Measurements from ENCODE around the gene NSUN5. TPM values are rescaled to one million over a fixed set of nuclear protein-coding genes. Genes with fewer than 3 reads are reported as not detected.

The NSUN5 gene
- total RNA-seq, 1 donor, result 14.7 TPM

DNA sequence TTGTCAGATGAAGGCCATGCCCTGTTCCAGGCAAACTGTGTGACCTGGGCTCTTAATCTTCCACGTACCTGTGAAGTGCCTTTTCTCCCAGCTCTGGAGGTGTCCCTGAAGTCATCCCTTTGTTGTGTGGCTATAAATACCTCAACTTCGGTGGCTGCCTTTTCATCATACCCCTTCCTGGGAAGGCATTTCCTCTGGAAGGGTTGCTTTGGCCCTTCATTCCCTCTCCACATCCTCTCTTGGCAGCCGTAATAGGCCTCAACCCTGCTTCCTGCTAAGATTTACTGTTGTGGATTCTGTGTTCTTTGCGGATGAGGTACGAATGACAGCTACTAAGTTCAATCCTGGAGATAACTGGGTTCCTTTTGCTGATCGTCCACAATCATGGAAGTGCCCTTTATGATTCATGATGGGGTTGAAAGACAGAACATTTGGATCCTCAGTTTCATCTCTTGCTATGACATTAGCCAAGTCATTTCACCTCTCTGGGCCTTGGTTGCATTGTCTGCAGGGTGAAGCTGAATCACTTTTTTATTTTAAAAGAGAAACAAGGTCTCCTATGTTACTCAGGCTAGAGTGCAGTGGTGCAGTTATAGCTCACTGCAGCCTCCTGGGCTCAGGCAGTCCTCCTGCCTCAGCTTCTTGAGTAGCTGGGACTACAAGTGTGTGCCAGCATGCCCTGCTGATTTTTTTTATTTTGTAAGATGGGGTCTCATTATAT is 43.0 kb upstream of the NSUN5 start:
- no peak overlapping the region for H3K4me3 ChIP-seq (ENCODE audit: low read depth, low read length)
- DNase-seq (ENCODE audit: low read depth), result no peak
- TF ChIP-seq, protein P1, sequence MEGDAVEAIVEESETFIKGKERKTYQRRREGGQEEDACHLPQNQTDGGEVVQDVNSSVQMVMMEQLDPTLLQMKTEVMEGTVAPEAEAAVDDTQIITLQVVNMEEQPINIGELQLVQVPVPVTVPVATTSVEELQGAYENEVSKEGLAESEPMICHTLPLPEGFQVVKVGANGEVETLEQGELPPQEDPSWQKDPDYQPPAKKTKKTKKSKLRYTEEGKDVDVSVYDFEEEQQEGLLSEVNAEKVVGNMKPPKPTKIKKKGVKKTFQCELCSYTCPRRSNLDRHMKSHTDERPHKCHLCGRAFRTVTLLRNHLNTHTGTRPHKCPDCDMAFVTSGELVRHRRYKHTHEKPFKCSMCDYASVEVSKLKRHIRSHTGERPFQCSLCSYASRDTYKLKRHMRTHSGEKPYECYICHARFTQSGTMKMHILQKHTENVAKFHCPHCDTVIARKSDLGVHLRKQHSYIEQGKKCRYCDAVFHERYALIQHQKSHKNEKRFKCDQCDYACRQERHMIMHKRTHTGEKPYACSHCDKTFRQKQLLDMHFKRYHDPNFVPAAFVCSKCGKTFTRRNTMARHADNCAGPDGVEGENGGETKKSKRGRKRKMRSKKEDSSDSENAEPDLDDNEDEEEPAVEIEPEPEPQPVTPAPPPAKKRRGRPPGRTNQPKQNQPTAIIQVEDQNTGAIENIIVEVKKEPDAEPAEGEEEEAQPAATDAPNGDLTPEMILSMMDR (IDR thresholded peaks at IDR 0.05; ENCODE audit: insufficient read depth, low read depth, low read length), result no peak

DNA sequence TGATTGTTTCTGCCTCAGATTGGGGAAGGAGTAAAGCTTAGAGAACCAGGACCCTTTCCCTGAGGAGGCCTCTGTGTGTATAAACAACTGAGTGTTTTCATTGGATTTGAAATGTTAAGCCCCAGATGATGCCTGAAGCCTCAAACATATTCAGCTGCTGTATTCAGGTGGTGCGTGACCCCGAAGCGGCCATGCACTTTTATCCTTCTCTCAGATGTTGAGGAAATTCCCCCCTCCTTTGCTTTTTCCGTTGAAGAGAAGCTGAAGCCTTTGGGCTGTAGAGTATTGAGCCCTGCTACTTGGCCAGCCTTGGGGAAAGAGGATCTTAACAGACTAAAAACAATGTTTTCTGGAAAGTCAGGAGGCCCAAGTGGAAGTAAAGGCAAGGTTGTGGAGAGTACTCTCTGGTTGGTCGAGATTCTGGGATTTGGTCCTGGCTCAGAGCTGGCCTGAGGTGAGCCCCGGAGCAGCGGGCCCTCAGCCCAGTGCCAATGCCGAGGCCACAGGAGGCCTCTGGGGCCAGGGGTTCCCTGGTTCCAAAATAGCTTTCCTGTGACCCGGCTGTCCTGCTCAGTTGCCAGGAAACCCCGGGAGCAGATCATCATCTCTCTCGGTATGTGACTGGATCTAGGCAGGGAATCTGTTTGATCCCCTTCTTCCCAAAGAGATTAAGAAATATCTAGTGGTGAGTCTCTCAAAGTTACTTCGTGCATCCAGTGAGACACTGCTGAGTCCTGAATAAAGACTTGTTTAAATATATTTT is 41.9 kb upstream of the NSUN5 start:
- no peak for DNase-seq (ENCODE audit: low read depth)

DNA sequence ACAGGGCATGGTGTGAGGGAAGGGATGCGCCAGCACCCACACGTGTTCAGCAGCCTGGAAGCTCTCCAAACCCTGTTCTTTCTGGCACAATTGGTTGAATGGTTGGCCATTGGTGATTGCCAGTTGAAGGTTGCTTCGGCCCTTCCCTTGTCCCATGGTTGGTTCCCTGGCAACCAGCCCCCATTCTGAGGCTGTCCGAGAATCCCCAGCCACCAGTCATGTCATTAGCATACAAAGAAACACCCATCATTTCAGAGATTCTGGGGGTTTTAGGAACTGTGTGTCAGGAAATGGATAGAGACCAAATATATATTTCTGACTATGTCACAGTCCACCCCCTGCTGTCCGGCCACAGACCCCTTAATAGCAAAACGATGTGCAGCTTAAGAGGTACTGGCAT is 41.1 kb upstream of the NSUN5 start:
- no peak overlapping the region for H3K4me3 ChIP-seq (ENCODE audit: low read depth, low read length)
- no peak for DNase-seq (ENCODE audit: low read depth)
- TF ChIP-seq, protein P1 (IDR thresholded peaks at IDR 0.05; ENCODE audit: insufficient read depth, low read depth, low read length), result no peak

More for the DNA sequence above, 41.9 kb upstream of the NSUN5 start:
- no peak overlapping the region for H3K4me3 ChIP-seq (ENCODE audit: low read depth, low read length)
- TF ChIP-seq, protein P1 (IDR thresholded peaks at IDR 0.05; ENCODE audit: insufficient read depth, low read depth, low read length), result no peak

DNA sequence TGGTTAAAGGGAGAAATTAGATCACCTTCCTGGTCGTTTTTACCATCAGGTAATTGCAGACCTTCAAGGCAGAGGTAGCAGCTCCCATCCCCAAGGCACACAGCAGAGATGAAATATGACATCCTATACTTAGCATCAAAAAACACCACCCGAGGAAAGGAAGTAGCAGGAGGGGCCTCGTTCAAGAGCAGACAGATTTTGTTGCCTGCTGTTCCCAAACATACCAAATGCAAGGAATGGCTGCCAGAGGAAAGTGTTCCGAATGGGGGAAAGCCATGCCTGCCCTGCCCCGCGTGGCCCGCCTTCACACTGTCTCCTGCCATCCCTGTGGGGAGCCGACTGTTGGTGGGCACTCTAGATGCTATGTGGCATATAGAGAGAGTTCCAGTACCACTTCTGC is 37.3 kb upstream of the NSUN5 start:
- DNase-seq (ENCODE audit: low read depth), result no peak
- H3K4me3 ChIP-seq (ENCODE audit: low read depth, low read length), result no peak overlapping the region
- TF ChIP-seq, protein P1 (IDR thresholded peaks at IDR 0.05; ENCODE audit: insufficient read depth, low read depth, low read length), result no peak

DNA sequence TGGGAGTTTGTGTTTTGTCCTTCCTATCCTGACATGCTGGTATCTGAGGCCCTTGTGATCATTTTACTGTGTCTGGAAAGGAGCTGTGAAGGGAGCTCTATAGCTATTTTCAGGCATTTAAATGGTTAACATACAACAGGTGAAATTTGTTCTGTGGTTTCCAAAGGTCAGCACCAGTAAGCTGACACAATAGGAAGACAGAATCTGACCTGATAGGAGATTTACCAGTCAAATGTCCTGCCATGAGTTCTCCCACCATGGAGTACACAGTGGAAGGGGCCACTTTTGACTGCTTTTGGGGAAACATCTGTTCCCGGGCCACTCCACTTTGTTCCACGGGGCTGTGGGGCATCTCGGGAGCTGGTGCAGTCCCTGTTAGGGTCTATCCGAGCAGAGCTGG is 36.9 kb upstream of the NSUN5 start:
- TF ChIP-seq, protein P1 (IDR thresholded peaks at IDR 0.05; ENCODE audit: insufficient read depth, low read depth, low read length), result no peak
- no peak overlapping the region for H3K4me3 ChIP-seq (ENCODE audit: low read depth, low read length)
- DNase-seq (ENCODE audit: low read depth), result no peak

DNA sequence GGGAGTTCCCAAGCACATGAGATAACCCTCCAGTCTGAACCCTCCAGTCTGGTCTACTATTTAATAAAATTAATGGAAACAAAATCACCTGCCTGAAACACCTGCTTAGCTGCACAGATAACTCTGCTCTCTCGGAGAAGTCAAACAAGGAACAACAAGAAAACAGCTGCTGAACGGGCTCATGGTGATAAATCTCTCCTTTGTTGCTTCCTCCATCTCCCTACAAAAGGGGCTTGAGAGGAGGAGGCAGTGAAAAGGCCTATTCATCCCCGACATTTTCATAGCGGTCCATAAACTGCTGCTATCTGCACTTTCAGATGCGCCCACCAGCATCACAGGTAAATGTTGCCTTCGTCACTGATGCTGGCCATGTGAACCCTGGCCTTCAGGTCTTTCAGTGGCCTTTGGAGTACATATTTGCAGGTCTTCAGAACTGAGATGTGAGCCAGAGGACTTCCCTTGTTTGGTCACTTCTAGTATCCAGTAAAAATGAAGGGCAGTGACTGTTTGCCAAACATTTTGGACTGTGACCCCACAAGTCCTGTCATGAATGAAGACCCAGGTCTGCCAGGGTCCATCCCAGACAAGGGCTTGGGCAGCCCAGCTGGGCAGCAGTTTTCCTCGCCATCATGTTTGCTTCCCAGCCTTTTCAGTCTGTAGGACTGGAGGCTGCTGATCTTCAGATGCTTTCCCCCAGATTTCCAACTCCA is 35.2 kb upstream of the NSUN5 start:
- no peak for DNase-seq (ENCODE audit: low read depth)
- TF ChIP-seq, protein P1 (IDR thresholded peaks at IDR 0.05; ENCODE audit: insufficient read depth, low read depth, low read length), result no peak
- no peak overlapping the region for H3K4me3 ChIP-seq (ENCODE audit: low read depth, low read length)
